ENCODE results near the gene DAGLA. TPM values are rescaled to one million over a fixed set of nuclear protein-coding genes. Genes with fewer than 3 reads are reported as not detected.
"Not testable (repeated sequence)": the region's sequence is repeated elsewhere in the genome, so short reads cannot be mapped to it uniquely, and the experiment has no call there.

The DAGLA gene
- under 1 TPM in 1 of 2 donors, not detected in 1; 0.19 TPM for total RNA-seq

GRCh38 chr11:61679893-61680621 is at the start of gene DAGLA:
TSS of gene DAGLA (plus strand) at chr11:61680391. CDS start at chr11:61720156, 39,765 bp downstream.
- ATAC-seq (peak; percentile 63 to 86), DNase-seq (ENCODE audit: low spot score in 2 of 2) (peak; percentile 73 to 89)
- H3K9me3 Mint-ChIP-seq = no peaks in the 10 kb centered on the region
- H3K36me3 Mint-ChIP-seq = no peaks in the 10 kb centered on the region
- peak within 1 kb of the TSS in 1 of 2 donors; percentile 58 for H3K27ac Mint-ChIP-seq

- ATAC-seq (no peak), DNase-seq (ENCODE audit: low spot score in 2 of 2) (no peak)
- no peak overlapping the region for H3K27ac Mint-ChIP-seq
- H3K9me3 Mint-ChIP-seq = no peaks in the 10 kb centered on the region
- no peaks in the 10 kb centered on the region for H3K36me3 Mint-ChIP-seq
Measured at GRCh38 chr11:61632096-61632495, 48.1 kb upstream of the DAGLA start.

GRCh38 chr11:61635304-61635703 is 44.9 kb upstream of the DAGLA start:
- DNase-seq (ENCODE audit: low spot score in 2 of 2) (no peak), ATAC-seq (no peak)
- no peaks in the 10 kb centered on the region for H3K9me3 Mint-ChIP-seq
- H3K36me3 Mint-ChIP-seq = no peaks in the 10 kb centered on the region
- H3K27ac Mint-ChIP-seq = no peak overlapping the region

- no peak overlapping the region for H3K27ac Mint-ChIP-seq
- DNase-seq (ENCODE audit: low spot score in 2 of 2) (no peak), ATAC-seq (no peak)
- H3K9me3 Mint-ChIP-seq = no peaks in the 10 kb centered on the region
- no peaks in the 10 kb centered on the region for H3K36me3 Mint-ChIP-seq
Measured at GRCh38 chr11:61635787-61636186, 44.4 kb upstream of the DAGLA start.

GRCh38 chr11:61636676-61637075 is 43.5 kb upstream of the DAGLA start:
- no peaks in the 10 kb centered on the region for H3K36me3 Mint-ChIP-seq
- ATAC-seq (no peak), DNase-seq (ENCODE audit: low spot score in 2 of 2) (no peak)
- no peak overlapping the region for H3K27ac Mint-ChIP-seq
- H3K9me3 Mint-ChIP-seq = no peaks in the 10 kb centered on the region

- DNase-seq (ENCODE audit: low spot score in 2 of 2) (no peak), ATAC-seq (no peak)
- Mint-ChIP-seq H3K27ac (no peak overlapping the region), H3K36me3 (no peaks in the 10 kb centered on the region), H3K9me3 (no peaks in the 10 kb centered on the region)
Measured at GRCh38 chr11:61637277-61637676, 42.9 kb upstream of the DAGLA start.

- ATAC-seq (no peak), DNase-seq (ENCODE audit: low spot score in 2 of 2) (no peak)
- Mint-ChIP-seq H3K36me3 (no peaks in the 10 kb centered on the region), H3K9me3 (no peaks in the 10 kb centered on the region), H3K27ac (no peak overlapping the region)
Measured at GRCh38 chr11:61639816-61640443, 40.3 kb upstream of the DAGLA start.

GRCh38 chr11:61642162-61642561 is 38.0 kb upstream of the DAGLA start:
- ATAC-seq (no peak), DNase-seq (ENCODE audit: low spot score in 2 of 2) (no peak)
- Mint-ChIP-seq H3K27ac (no peak overlapping the region), H3K9me3 (no peaks in the 10 kb centered on the region), H3K36me3 (no peaks in the 10 kb centered on the region)

GRCh38 chr11:61645179-61645868 is 34.9 kb upstream of the DAGLA start:
- no peak for ATAC-seq

GRCh38 chr11:61647529-61647928 is 32.7 kb upstream of the DAGLA start:
- ATAC-seq = no peak
- DNase-seq (ENCODE audit: low spot score in 2 of 2) = no peak
- Mint-ChIP-seq H3K27ac (no peak overlapping the region), H3K36me3 (no peaks in the 10 kb centered on the region), H3K9me3 (no peaks in the 10 kb centered on the region)

More at GRCh38 chr11:61645179-61645868, 34.9 kb upstream of the DAGLA start:
- Mint-ChIP-seq H3K27ac (no peak overlapping the region), H3K9me3 (no peaks in the 10 kb centered on the region), H3K36me3 (no peaks in the 10 kb centered on the region)
- no peak for DNase-seq (ENCODE audit: low spot score in 2 of 2)

- H3K36me3 Mint-ChIP-seq = no peaks in the 10 kb centered on the region
Measured at GRCh38 chr11:61650781-61651571, 29.2 kb upstream of the DAGLA start.

GRCh38 chr11:61652135-61652534 is 28.1 kb upstream of the DAGLA start:
- DNase-seq (ENCODE audit: low spot score in 2 of 2) = no peak
- no peak for ATAC-seq
- Mint-ChIP-seq H3K36me3 (no peaks in the 10 kb centered on the region), H3K27ac (no peak overlapping the region), H3K9me3 (no peaks in the 10 kb centered on the region)

More at GRCh38 chr11:61650781-61651571, 29.2 kb upstream of the DAGLA start:
- DNase-seq (ENCODE audit: low spot score in 2 of 2) (no peak), ATAC-seq (no peak)
- H3K9me3 Mint-ChIP-seq = no peaks in the 10 kb centered on the region
- H3K27ac Mint-ChIP-seq = no peak overlapping the region

- DNase-seq (ENCODE audit: low spot score in 2 of 2) = no peak
- Mint-ChIP-seq H3K36me3 (no peaks in the 10 kb centered on the region), H3K9me3 (no peaks in the 10 kb centered on the region), H3K27ac (no peak overlapping the region)
- no peak for ATAC-seq
Measured at GRCh38 chr11:61654397-61654829, 25.8 kb upstream of the DAGLA start.

- not testable (repeated sequence) for H3K9me3 Mint-ChIP-seq; H3K36me3 Mint-ChIP-seq; H3K27ac Mint-ChIP-seq; DNase-seq (ENCODE audit: low spot score in 2 of 2); ATAC-seq
Measured at GRCh38 chr11:61655266-61656159, 24.7 kb upstream of the DAGLA start.

- H3K36me3 Mint-ChIP-seq = no peaks in the 10 kb centered on the region
- no peaks in the 10 kb centered on the region for H3K9me3 Mint-ChIP-seq
- ATAC-seq (no peak), DNase-seq (ENCODE audit: low spot score in 2 of 2) (no peak)
- no peak overlapping the region for H3K27ac Mint-ChIP-seq
Measured at GRCh38 chr11:61656347-61657077, 23.7 kb upstream of the DAGLA start.

All from activated naive CD4-positive, alpha-beta T cell treated with anti-CD3 and anti-CD28 coated beads, Interleukin-2, amount 50 U/mL, for 72 hours (primary cell).